ENCODE results near the gene CRAMP1.
A peak's percentile ranks its signal among the peaks of the same experiment; 100 is the strongest.
"Not testable (repeated sequence)": the region's sequence is repeated elsewhere in the genome, so short reads cannot be mapped to it uniquely, and the experiment has no call there.

The CRAMP1 gene

DNA sequence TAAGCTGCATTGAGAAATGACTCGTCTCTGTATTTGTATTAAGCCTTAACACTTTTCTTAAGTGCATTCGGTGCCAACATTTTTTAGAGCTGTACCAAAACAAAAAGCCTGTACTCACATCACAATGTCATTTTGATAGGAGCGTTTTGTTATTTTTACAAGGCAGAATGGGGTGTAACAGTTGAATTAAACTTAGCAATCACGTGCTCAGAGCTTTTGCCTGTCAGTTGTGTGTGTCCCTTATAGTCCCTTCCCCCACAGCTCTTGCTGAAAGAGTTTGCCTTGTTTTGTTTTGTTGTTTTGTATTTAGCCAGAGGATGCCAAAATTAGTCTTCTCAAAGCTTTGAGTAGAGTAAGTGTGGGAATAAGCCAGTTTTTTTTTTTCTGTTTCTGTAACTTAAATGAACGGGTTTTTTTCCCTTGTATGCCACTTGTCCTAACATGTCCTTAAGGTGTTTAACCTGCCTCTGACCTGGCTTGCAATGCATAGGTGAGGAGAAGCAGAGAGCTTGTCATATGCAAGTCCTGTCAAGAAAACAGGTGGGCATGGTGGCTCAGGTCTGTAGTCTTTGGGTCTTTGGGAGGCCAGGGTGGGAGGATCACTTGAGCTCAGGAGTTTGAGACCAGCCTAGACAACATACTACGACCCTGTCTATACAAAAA is 89.2 kb downstream of the CRAMP1 start:
- peaks cover 9% of the 10 kb centered on the region for H3F3A ChIP-seq (ENCODE audit: insufficient read depth, low read length)
- no peak for TF ChIP-seq EZH2 (optimal IDR thresholded peaks at IDR 0.05; ENCODE audit: low read depth, low read length)
- TF ChIP-seq EZH2phosphoT487 (IDR thresholded peaks at IDR 0.05; ENCODE audit: low read length): no peak
- TF ChIP-seq, protein P1, sequence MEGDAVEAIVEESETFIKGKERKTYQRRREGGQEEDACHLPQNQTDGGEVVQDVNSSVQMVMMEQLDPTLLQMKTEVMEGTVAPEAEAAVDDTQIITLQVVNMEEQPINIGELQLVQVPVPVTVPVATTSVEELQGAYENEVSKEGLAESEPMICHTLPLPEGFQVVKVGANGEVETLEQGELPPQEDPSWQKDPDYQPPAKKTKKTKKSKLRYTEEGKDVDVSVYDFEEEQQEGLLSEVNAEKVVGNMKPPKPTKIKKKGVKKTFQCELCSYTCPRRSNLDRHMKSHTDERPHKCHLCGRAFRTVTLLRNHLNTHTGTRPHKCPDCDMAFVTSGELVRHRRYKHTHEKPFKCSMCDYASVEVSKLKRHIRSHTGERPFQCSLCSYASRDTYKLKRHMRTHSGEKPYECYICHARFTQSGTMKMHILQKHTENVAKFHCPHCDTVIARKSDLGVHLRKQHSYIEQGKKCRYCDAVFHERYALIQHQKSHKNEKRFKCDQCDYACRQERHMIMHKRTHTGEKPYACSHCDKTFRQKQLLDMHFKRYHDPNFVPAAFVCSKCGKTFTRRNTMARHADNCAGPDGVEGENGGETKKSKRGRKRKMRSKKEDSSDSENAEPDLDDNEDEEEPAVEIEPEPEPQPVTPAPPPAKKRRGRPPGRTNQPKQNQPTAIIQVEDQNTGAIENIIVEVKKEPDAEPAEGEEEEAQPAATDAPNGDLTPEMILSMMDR (IDR thresholded peaks at IDR 0.05; ENCODE audit: low read length): no peak
- no peaks in the 10 kb centered on the region for H3K9me2 ChIP-seq (replicated peaks; ENCODE audit: insufficient read depth, low read length)
- H3K27me3 ChIP-seq (replicated peaks; ENCODE audit: insufficient read depth, low read length): no peaks in the 10 kb centered on the region
- no peak overlapping the region for H3K27ac ChIP-seq (ENCODE audit: low read length)
- H3K9ac ChIP-seq (ENCODE audit: low read length): no peak overlapping the region
- no peaks in the 10 kb centered on the region for H3K9me3 ChIP-seq (replicated peaks; ENCODE audit: insufficient read depth, low read length)
- H3K36me3 ChIP-seq (replicated peaks; ENCODE audit: insufficient read depth, low read length): peaks cover 7% of the 10 kb centered on the region
- peaks cover 3% of the 10 kb centered on the region for H3K79me2 ChIP-seq (ENCODE audit: low read length)
- no peak overlapping the region for H3K4me3 ChIP-seq (ENCODE audit: low read length)
- H4K20me1 ChIP-seq (ENCODE audit: insufficient read depth, low read length): no peaks in the 10 kb centered on the region
- H2AFZ ChIP-seq (ENCODE audit: low read length): no peak overlapping the region
- no peaks in the 10 kb centered on the region for H3K4me1 ChIP-seq (ENCODE audit: low read length)
- DNase-seq: no peak
- H3K4me2 ChIP-seq (ENCODE audit: low read depth, low read length): no peak overlapping the region

DNA sequence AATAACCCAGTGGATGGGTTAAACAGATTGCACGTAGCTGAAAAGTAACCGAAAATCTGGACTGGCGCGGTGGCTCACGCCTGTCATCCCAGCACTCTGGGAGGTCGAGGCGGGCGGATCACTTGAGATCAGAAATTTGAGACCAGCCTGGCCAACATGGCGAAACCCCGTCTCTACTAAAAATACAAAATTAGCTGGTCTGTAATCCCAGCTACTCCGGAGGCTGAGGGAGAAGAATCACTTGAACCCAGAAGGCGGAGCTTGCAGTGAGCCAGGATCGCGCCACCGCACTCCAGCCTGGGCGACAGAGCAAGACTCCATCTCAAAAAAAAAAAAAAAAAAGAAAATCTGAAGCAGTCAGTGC is 93.1 kb downstream of the CRAMP1 start:
- H2AFZ ChIP-seq (ENCODE audit: low read length): peak overlapping the region; percentile 42
- DNase-seq: peak; percentile 14

DNA sequence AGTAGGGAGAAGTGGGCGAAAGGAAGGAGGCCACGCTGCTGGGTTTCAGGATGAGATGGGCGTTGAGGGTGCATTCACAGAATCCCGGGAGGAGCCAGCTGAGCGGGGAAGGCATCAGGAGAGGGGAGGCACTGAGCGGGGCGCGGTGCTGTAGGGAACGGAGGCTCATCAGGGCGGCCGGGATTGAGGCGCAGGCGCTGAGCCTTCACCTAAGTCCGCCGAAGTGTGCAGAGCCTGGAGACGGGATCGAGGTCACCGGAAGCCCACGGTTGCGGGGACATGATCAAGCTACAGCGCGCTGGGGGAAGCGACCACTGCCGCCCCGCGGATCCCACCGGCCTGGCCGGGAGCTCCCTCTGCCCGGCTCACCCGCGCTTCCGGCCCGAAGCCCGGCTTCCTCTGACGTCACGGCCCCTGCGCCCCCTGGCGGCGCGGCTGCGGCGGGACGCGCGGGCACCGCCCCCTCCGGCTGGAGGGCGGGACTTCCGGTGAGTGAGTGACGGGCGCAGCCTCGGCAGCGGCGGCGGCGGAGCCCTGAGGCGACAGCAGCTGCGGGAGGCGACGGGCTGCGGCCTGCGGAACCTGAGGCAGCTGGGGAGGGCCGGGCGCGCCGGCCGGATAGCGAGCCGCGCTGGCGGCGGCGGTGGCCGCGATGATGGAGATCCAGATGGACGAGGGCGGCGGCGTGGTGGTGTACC is 93.7 kb downstream of the CRAMP1 start, which contains the start of gene MAPK8IP3:
MAPK8IP3 (plus strand) TSS at position 508 of the 698 bp plus-strand sequence; CDS start at position 653, 145 bp downstream.
- peak; percentile 90 for DNase-seq
- H4K20me1 ChIP-seq (ENCODE audit: insufficient read depth, low read length): no peaks in the 10 kb centered on the region
- H2AFZ ChIP-seq (ENCODE audit: low read length): peak within 1 kb of the TSS; percentile 95
- H3K4me2 ChIP-seq (ENCODE audit: low read depth, low read length): peak within 1 kb of the TSS; percentile 91
- H3K36me3 ChIP-seq (replicated peaks; ENCODE audit: insufficient read depth, low read length): no peaks in the 10 kb centered on the region; the same call in 1 of the 2 replicates
- H3K79me2 ChIP-seq (ENCODE audit: low read length): peaks cover 46% of the 10 kb centered on the region
- peak within 1 kb of the TSS; percentile 81 for H3K9ac ChIP-seq (ENCODE audit: low read length)
- H3F3A ChIP-seq (ENCODE audit: insufficient read depth, low read length): peaks cover 9% of the 10 kb centered on the region
- H3K27me3 ChIP-seq (replicated peaks; ENCODE audit: insufficient read depth, low read length): no peaks in the 10 kb centered on the region
- no peaks in the 10 kb centered on the region for H3K9me2 ChIP-seq (replicated peaks; ENCODE audit: insufficient read depth, low read length)
- H3K4me3 ChIP-seq (ENCODE audit: low read length): peak within 1 kb of the TSS; percentile 97
- H3K9me3 ChIP-seq (replicated peaks; ENCODE audit: insufficient read depth, low read length): no peaks in the 10 kb centered on the region
- peaks cover 7% of the 10 kb centered on the region; the same call in 1 of the 2 replicates for H3K4me1 ChIP-seq (ENCODE audit: low read length)
- TF ChIP-seq, protein P1 (IDR thresholded peaks at IDR 0.05; ENCODE audit: low read length): peak; percentile 77
- no peak for TF ChIP-seq EZH2 (optimal IDR thresholded peaks at IDR 0.05; ENCODE audit: low read depth, low read length)
- peak within 1 kb of the TSS; percentile 64 for H3K27ac ChIP-seq (ENCODE audit: low read length)

More for the DNA sequence above, 93.1 kb downstream of the CRAMP1 start:
- not testable (repeated sequence) for H3F3A ChIP-seq (ENCODE audit: insufficient read depth, low read length); H4K20me1 ChIP-seq (ENCODE audit: insufficient read depth, low read length); H3K9me2 ChIP-seq (replicated peaks; ENCODE audit: insufficient read depth, low read length); H3K36me3 ChIP-seq (replicated peaks; ENCODE audit: insufficient read depth, low read length); H3K9me3 ChIP-seq (replicated peaks; ENCODE audit: insufficient read depth, low read length); H3K4me1 ChIP-seq (ENCODE audit: low read length); H3K27me3 ChIP-seq (replicated peaks; ENCODE audit: insufficient read depth, low read length)
- Histone ChIP-seq H3K27ac (ENCODE audit: low read length) (peak overlapping the region; percentile 64; the same call in 1 of the 2 replicates), H3K4me3 (ENCODE audit: low read length) (peak overlapping the region; percentile 66), H3K9ac (ENCODE audit: low read length) (peak overlapping the region; percentile 65), H3K4me2 (ENCODE audit: low read depth, low read length) (peak overlapping the region; percentile 72; the same call in 1 of the 2 replicates), H3K79me2 (ENCODE audit: low read length) (peaks cover 41% of the 10 kb centered on the region)
